K562 (cell line): ENCODE data around the gene AMER3. TPM values are rescaled to one million over a fixed set of nuclear protein-coding genes. Genes with fewer than 3 reads are reported as not detected.
A peak's percentile ranks its signal among the peaks of the same experiment; 100 is the strongest.

ENCODE experiments used
- ATAC-seq: fragments of 200-7000 bp; cut with Tn5 transposase; 3 replicates; pipeline ENCODE4 v1.9.1; 2020; ENCODE audit warnings: moderate library complexity
- BruUV-seq: library from RNA; stranded (reverse); fragments of 400-500 nt; replicated peaks from 2 replicates; lab custom pipeline; 2021; lab: Mats Ljungman, UMichigan
- CTCF ChIA-PET: fragments of 300-600 bp; formaldehyde crosslinking; extraction: SDS; loops from one replicate; lab custom pipeline; 2021; ENCODE audit warnings: low intra/inter-chr PET ratio; lab: Yijun Ruan, JAX
- POLR2A ChIA-PET: fragments of 300-600, 350-650 bp; sonication (Branson Sonifier 250); formaldehyde crosslinking; extraction: SDS; loops from one replicate; lab custom pipeline; 2021; ENCODE audit warnings: antibody characterized with exemption, inconsistent platforms; lab: Yijun Ruan, JAX
- DNase-seq, 4 experiments: peaks; one replicate each; pipeline versions ENCODE4 v3.0.0 to v3.0.0-alpha.2; 2011 to 2018; ENCODE audit warnings: low spot score in 3 of 4, mixed read lengths in 3 of 4; ENCODE audit errors: extremely low read depth in 1 of 4
- FAIRE-seq: peaks from 2 replicates; lab custom pipeline; 2011; peaks lifted over from hg19 to GRCh38; lab: Jason Lieb, UNC
- H2AFZ ChIP-seq: 2 replicates; pipeline ENCODE4 v1.6.0; 2011; ENCODE audit warnings: low read depth, low read length, control low read depth, inconsistent platforms
- H3K27ac ChIP-seq: fragments of 200-600 bp; 3 replicates; pipeline ENCODE4 v1.8.0; 2011; ENCODE audit warnings: low read depth, mild to moderate bottlenecking, control low read depth, inconsistent platforms, low read length, moderate library complexity, mixed read lengths; ENCODE audit errors: extremely low read depth
- H3K27me3 ChIP-seq, 2 experiments: fragments of 300-600 bp in 1 of 2; 2 replicates in 1 of 2; 3 replicates in 1 of 2; pipeline versions ENCODE4 v1.6.0 to v1.8.0; 2011; ENCODE audit warnings: inconsistent platforms in 2 of 2, low read length in 2 of 2, mild to moderate bottlenecking in 1 of 2, mixed read lengths in 1 of 2, moderate library complexity in 1 of 2; ENCODE audit not compliant: control insufficient read depth in 2 of 2, insufficient read depth in 2 of 2
- H3K36me3 ChIP-seq: fragments of 300-600 bp; 3 replicates; pipeline ENCODE4 v1.8.0; 2011; ENCODE audit warnings: mild to moderate bottlenecking, low read length, inconsistent platforms; ENCODE audit not compliant: control insufficient read depth, insufficient read depth
- H3K4me1 ChIP-seq, 2 experiments: fragments of 200-600 bp in 1 of 2; replicated peaks in 1 of 2; 2 replicates in 1 of 2; 3 replicates in 1 of 2; pipeline versions ENCODE4 v1.5.1 to v1.8.0; 2011; ENCODE audit warnings: inconsistent platforms in 2 of 2, low read length in 2 of 2, mild to moderate bottlenecking in 1 of 2, mixed read lengths in 1 of 2, moderate library complexity in 1 of 2; ENCODE audit not compliant: control insufficient read depth in 2 of 2, insufficient read depth in 2 of 2
- H3K4me2 ChIP-seq: 2 replicates; pipeline ENCODE4 v1.6.1; 2011; ENCODE audit warnings: low read length, control low read depth, inconsistent platforms, mixed read lengths; ENCODE audit not compliant: insufficient read depth
- H3K4me3 ChIP-seq: fragments of 200-600 bp; sonication (generic), shearing (Covaris generic); 2 replicates; pipeline ENCODE4 v1.5.1; 2016; ENCODE audit warnings: control low read depth, inconsistent platforms
- H3K79me2 ChIP-seq: fragments of 200-600 bp; 3 replicates; pipeline ENCODE4 v1.8.0; 2011; ENCODE audit warnings: low read length, inconsistent platforms; ENCODE audit not compliant: control insufficient read depth, insufficient read depth
- H3K9ac ChIP-seq, 2 experiments: 2 replicates each; pipeline versions ENCODE4 v1.6.0 to v1.6.1; 2011; ENCODE audit warnings: low read depth in 2 of 2, low read length in 2 of 2, control low read depth in 1 of 2, inconsistent platforms in 1 of 2, mild to moderate bottlenecking in 1 of 2, mixed read lengths in 1 of 2; ENCODE audit not compliant: insufficient read depth in 1 of 2
- H3K9me1 ChIP-seq: one replicate; pipeline ENCODE4 v1.6.0; 2011; ENCODE audit warnings: inconsistent platforms, mild to moderate bottlenecking, low read length, moderate library complexity; ENCODE audit not compliant: control insufficient read depth, insufficient read depth
- H3K9me3 ChIP-seq: replicated peaks from 2 replicates; pipeline ENCODE4 v1.5.1; 2011; ENCODE audit warnings: low read depth, low read length, inconsistent platforms; ENCODE audit not compliant: control insufficient read depth, insufficient read depth
- H4K20me1 ChIP-seq: replicated peaks from 2 replicates; pipeline ENCODE4 v1.6.1; 2011; ENCODE audit warnings: low read length, inconsistent platforms, mixed read lengths; ENCODE audit not compliant: control insufficient read depth, insufficient read depth
- CREB5 ChIP-seq: fragments of 250-450 bp; sonication (Bioruptor Pico); IDR thresholded peaks from 2 replicates; pipeline ENCODE4 v1.5.0; 2020; ENCODE audit warnings: mild to moderate bottlenecking
- CTCF ChIP-seq, 3 experiments: IDR thresholded peaks in 2 of 3; conservative IDR thresholded peaks in 1 of 3; 2 replicates each; pipeline ENCODE4 v1.5.1; 2011 to 2012; ENCODE audit warnings: low read length in 3 of 3, mild to moderate bottlenecking in 3 of 3, control low read depth in 2 of 3, improper control_type of control experiment in 1 of 3, inconsistent platforms in 1 of 3, low read depth in 1 of 3, mixed read lengths in 1 of 3, moderate library complexity in 1 of 3; ENCODE audit not compliant: insufficient read depth in 2 of 3
- HNRNPK ChIP-seq: fragments of 200-400 bp; formaldehyde crosslinking; IDR thresholded peaks from one replicate; pipeline ENCODE4 v1.6.1; 2018; ENCODE audit warnings: mild to moderate bottlenecking, low read depth, low read length; ENCODE audit not compliant: poor library complexity, severe bottlenecking
- IRF1 ChIP-seq: sonication (generic); formaldehyde crosslinking; IDR thresholded peaks from 2 replicates; pipeline ENCODE4 v1.8.0; 2022; ENCODE audit warnings: missing genetic modification reagents, mild to moderate bottlenecking, borderline replicate concordance
- MXI1 ChIP-seq: IDR thresholded peaks from 2 replicates; pipeline ENCODE4 v1.6.1; 2011; ENCODE audit warnings: low read depth, mild to moderate bottlenecking, improper control_type of control experiment, low read length
- TARDBP ChIP-seq: fragments of 450-650 bp; IDR thresholded peaks from 2 replicates; pipeline ENCODE4 v1.6.1; 2016
- ZC3H4 ChIP-seq: sonication (generic); formaldehyde crosslinking; IDR thresholded peaks from 2 replicates; pipeline ENCODE4 v1.9.0; 2021; ENCODE audit warnings: missing genetic modification reagents, borderline replicate concordance
- ZNF121 ChIP-seq: sonication (generic); formaldehyde crosslinking; conservative IDR thresholded peaks from 2 replicates; pipeline ENCODE4 v1.8.0; 2022; ENCODE audit warnings: missing genetic modification reagents
- WGBS: fragments of 100-300 bp; shearing (Covaris generic); methylation state at CpG from one replicate; pipeline ENCODE4 v1.1.6; 2016; ENCODE audit warnings: low coverage, mixed read lengths; ENCODE audit not compliant: insufficient coverage; ENCODE audit errors: missing lambda C conversion rate; 5-methylcytosine and 5-hydroxymethylcytosine counted together
- in situ Hi-C: fragments of 300-500 bp; cut with MboI; formaldehyde crosslinking; loops from 4 replicates; pipeline ENCODE4 v1.15.0; 2018; ENCODE audit warnings: inconsistent platforms, mixed read lengths
- intact Hi-C: fragments of 100-400 bp; cut with micrococcal nuclease; formaldehyde crosslinking; loops from 2 replicates; pipeline ENCODE4 v1.14.2; 2022
- polyA plus RNA-seq, 8 experiments: library from polyadenylated mRNA; depleted of rRNA in 4 of 8; stranded (reverse) in 5 of 8; unstranded in 3 of 8; fragments of >200 nt; fragmentation: Nextera tagmentation in 2 of 8; fragmentation: Illumina TruSeq in 1 of 8; extraction: Ambion mirVana in 2 of 8; extraction: Trizol in 1 of 8; gene quantifications; 2 replicates each; pipeline versions ENCODE4 v1.2.1 to v1.2.3, GENCODE V29; 2011 to 2014; ENCODE audit warnings: inconsistent platforms in 1 of 8, missing spikeins in 1 of 8
- total RNA-seq, 7 experiments: library from RNA; depleted of rRNA in 6 of 7; stranded (reverse); fragments of >200 nt in 6 of 7; fragmentation: Illumina TruSeq in 2 of 7; extraction: Trizol in 2 of 7; gene quantifications; 2 replicates each; pipeline versions ENCODE4 v1.2.1 to v1.2.3, GENCODE V29; 2011 to 2021; ENCODE audit warnings: low replicate concordance in 1 of 7
- TF ChIP-seq, protein P1 (sequence below), 2 experiments: fragments of 150-350 bp in 1 of 2; IDR thresholded peaks; 2 replicates each; pipeline ENCODE4 v1.6.1; 2012 to 2016; ENCODE audit warnings: low read depth in 2 of 2, low read length in 2 of 2, mild to moderate bottlenecking in 1 of 2, moderate library complexity in 1 of 2
- TF ChIP-seq, protein P2 (sequence below): fragments of 450-650 bp; conservative IDR thresholded peaks from 2 replicates; pipeline ENCODE4 v1.6.1; 2016; ENCODE audit warnings: missing genetic modification characterization, low read depth, mild to moderate bottlenecking, control low read depth, missing compliant biosample characterization

Gene AMER3
- total and polyA plus RNA-seq, 9 of the 15 experiments (the other 6 are each of a cell fraction or from before 2014, with no cell fraction given): not detected

- intact Hi-C loops: no loop called here
- H3K79me2 ChIP-seq: no peaks in the 10 kb centered on the region
- no peak overlapping the region for H2AFZ ChIP-seq
- DNase-seq (peak; percentile 29 to 51 (median 48)), ATAC-seq (peak; percentile 88), FAIRE-seq (no peak)
- H4K20me1 ChIP-seq: peaks cover 10% of the 10 kb centered on the region; the same call in 1 of the 2 replicates
- H3K9me1 ChIP-seq: no peaks in the 10 kb centered on the region
- no peaks in the 10 kb centered on the region for H3K36me3 ChIP-seq
- POLR2A ChIA-PET: no interaction called here
- BruUV-seq: no TSS peak
- H3K4me3 ChIP-seq: no peak overlapping the region
- CTCF ChIA-PET: no interaction called here
- in situ Hi-C loops: no loop called here
- H3K9ac ChIP-seq: peak overlapping the region in 1 of 2 experiments; percentile 35; a peak in 1 of 4 replicates
- H3K27ac ChIP-seq: no peak overlapping the region
- 15% methylated on average over 17 of the region's 17 CpGs for WGBS
- no peaks in the 10 kb centered on the region for H3K9me3 ChIP-seq
- no peak overlapping the region for H3K4me2 ChIP-seq
- peaks cover 5 to 6% of the 10 kb centered on the region in 2 experiments; a peak in 3 of 5 replicates for H3K4me1 ChIP-seq
- H3K27me3 ChIP-seq: peaks cover 0 to 33% of the 10 kb centered on the region in 2 experiments; a peak in 2 of 5 replicates
- no peak for TF ChIP-seq CREB5 (CRISPR knock-in tag)
- TF ChIP-seq CTCF (IDR thresholded peaks at IDR 0.05 in 2 of 3, conservative IDR thresholded peaks at IDR 0.05 in 1 of 3; ENCODE audit: insufficient read depth in 2 of 3, low read depth in 1 of 3, low read length in 3 of 3): peak; percentile 45 to 63 (median 57)
- no peak for TF ChIP-seq IRF1 (CRISPR knock-in tag)
- no peak for TF ChIP-seq ZC3H4
- TF ChIP-seq, protein P1, sequence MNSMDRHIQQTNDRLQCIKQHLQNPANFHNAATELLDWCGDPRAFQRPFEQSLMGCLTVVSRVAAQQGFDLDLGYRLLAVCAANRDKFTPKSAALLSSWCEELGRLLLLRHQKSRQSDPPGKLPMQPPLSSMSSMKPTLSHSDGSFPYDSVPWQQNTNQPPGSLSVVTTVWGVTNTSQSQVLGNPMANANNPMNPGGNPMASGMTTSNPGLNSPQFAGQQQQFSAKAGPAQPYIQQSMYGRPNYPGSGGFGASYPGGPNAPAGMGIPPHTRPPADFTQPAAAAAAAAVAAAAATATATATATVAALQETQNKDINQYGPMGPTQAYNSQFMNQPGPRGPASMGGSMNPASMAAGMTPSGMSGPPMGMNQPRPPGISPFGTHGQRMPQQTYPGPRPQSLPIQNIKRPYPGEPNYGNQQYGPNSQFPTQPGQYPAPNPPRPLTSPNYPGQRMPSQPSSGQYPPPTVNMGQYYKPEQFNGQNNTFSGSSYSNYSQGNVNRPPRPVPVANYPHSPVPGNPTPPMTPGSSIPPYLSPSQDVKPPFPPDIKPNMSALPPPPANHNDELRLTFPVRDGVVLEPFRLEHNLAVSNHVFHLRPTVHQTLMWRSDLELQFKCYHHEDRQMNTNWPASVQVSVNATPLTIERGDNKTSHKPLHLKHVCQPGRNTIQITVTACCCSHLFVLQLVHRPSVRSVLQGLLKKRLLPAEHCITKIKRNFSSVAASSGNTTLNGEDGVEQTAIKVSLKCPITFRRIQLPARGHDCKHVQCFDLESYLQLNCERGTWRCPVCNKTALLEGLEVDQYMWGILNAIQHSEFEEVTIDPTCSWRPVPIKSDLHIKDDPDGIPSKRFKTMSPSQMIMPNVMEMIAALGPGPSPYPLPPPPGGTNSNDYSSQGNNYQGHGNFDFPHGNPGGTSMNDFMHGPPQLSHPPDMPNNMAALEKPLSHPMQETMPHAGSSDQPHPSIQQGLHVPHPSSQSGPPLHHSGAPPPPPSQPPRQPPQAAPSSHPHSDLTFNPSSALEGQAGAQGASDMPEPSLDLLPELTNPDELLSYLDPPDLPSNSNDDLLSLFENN (IDR thresholded peaks at IDR 0.05; ENCODE audit: low read depth in 2 of 2, low read length in 2 of 2): no peak
- no peak for TF ChIP-seq TARDBP
- TF ChIP-seq, protein P2, sequence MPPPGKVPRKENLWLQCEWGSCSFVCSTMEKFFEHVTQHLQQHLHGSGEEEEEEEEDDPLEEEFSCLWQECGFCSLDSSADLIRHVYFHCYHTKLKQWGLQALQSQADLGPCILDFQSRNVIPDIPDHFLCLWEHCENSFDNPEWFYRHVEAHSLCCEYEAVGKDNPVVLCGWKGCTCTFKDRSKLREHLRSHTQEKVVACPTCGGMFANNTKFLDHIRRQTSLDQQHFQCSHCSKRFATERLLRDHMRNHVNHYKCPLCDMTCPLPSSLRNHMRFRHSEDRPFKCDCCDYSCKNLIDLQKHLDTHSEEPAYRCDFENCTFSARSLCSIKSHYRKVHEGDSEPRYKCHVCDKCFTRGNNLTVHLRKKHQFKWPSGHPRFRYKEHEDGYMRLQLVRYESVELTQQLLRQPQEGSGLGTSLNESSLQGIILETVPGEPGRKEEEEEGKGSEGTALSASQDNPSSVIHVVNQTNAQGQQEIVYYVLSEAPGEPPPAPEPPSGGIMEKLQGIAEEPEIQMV (tag): no peak
- TF ChIP-seq MXI1: no peak
- no peak for TF ChIP-seq HNRNPK
- no peak for TF ChIP-seq ZNF121 (CRISPR knock-in tag)
Observed at GRCh38 chr2:130768191-130768855, 13.0 kb downstream of the AMER3 start.
